Tibial nerve (tissue), 4 donors: Measurements from ENCODE around the gene UBA1.

Source experiments
- CTCF ChIP-seq, 5 experiments: fragments of 200-600 bp in 3 of 5; fragments of 450-650 bp in 2 of 5; sonication (generic) in 3 of 5; IDR thresholded peaks; one replicate each; pipeline ENCODE4 v1.5.1; 2016 to 2019; ENCODE audit warnings: antibody characterized with exemption in 5 of 5, mild to moderate bottlenecking in 3 of 5, moderate library complexity in 2 of 5
- EP300 ChIP-seq, 2 donors: sonication (generic); formaldehyde crosslinking; IDR thresholded peaks; one replicate each; pipeline ENCODE4 v1.6.1; 2017; ENCODE audit warnings: antibody characterized with exemption in 2 of 2, mild to moderate bottlenecking in 1 of 2
- POLR2A ChIP-seq, 2 donors: fragments of 450-650 bp; IDR thresholded peaks; one replicate each; pipeline ENCODE4 v1.6.1; 2017; ENCODE audit warnings: antibody characterized with exemption in 2 of 2, mild to moderate bottlenecking in 2 of 2, moderate library complexity in 2 of 2

GRCh38 chrX:47214435-47215077 is 20.9 kb downstream of the UBA1 start:
- TF ChIP-seq CTCF (IDR thresholded peaks at IDR 0.05) (no peak), EP300 (IDR thresholded peaks at IDR 0.05) (no peak), POLR2A (IDR thresholded peaks at IDR 0.05) (no peak)
